ENCODE results near the gene WDR31.
A peak's percentile ranks its signal among the peaks of the same experiment; 100 is the strongest.
"Not testable (repeated sequence)": the region's sequence is repeated elsewhere in the genome, so short reads cannot be mapped to it uniquely, and the experiment has no call there.

The WDR31 gene

DNA sequence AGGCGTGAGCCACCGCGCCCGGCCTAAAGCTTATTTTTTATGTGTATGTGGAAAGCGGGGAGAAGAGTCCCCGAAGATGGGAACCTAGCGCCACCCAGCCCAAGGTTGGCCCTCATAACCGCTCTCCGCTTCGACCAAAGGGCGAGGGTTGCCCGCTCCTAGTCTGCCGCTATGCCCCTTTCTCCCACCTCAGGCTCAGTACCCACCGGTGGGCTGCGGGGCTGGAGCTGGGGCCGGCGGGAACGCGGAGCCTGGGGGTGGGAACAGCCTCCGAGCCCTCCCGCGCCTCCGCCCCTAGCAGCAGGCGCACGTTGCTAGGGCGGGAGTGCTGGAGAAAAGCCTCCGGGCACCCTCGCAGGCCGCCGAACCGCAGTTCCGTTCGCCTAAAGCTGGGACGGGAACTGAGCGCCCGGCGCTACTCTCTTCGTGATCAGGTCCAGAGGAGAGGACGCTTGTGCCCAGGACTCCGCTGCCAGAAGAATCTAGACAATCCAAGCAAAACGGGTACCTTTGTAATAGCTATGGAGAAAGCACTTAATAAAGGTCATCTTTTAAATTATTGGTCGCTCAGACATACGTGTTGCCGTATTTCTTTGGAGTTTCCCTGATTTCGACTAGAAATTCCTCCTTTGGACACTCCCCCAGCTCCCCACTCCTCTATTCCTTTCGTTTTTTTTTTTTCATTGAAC is at the start of gene WDR31:
Gene WDR31, minus strand, starts transcription at position 265 of the 689 bp plus-strand sequence. CDS start 8,253 bp downstream, outside the sequence.
- DNase-seq: peak; percentile 96

DNA sequence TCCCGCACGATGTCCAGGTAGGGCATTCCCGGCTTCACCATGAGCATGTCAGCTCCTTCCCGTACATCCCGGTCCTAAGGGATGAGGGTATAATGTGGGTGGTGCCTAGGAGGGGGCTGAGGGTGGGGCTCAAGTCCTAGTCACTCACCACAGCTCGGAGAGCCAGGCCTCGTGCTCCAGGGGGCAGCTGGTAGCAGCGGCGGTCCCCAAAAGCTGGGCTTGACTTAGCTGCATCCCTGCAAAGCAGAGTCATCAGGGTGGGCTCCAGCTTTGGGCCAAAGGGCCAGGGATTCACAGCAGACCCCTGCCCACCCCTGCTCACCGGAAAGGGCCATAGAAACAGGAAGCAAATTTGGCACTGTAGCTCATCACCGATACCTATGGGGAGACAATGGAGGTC is 49.4 kb upstream of the WDR31 start:
- DNase-seq: no peak

DNA sequence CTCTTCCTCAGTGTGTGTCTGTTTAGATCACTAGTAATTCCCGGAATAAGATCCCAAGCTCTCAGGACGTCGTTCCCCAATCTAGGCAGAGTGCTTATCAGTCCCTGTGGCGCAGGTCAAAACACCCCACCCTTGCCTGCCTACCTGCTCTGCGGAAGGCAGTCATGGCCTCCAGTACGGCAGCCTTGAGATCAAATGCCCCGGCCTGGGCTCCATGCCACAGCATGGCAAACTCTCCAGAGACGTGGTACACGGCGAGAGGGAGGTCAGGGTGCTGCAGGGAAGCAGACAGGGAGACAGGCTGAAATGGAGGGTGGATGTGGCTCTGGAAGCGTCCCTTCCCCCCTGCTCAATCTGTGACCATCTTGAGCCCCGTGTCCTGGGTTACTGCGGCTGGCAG is 48.8 kb upstream of the WDR31 start:
- DNase-seq: no peak

DNA sequence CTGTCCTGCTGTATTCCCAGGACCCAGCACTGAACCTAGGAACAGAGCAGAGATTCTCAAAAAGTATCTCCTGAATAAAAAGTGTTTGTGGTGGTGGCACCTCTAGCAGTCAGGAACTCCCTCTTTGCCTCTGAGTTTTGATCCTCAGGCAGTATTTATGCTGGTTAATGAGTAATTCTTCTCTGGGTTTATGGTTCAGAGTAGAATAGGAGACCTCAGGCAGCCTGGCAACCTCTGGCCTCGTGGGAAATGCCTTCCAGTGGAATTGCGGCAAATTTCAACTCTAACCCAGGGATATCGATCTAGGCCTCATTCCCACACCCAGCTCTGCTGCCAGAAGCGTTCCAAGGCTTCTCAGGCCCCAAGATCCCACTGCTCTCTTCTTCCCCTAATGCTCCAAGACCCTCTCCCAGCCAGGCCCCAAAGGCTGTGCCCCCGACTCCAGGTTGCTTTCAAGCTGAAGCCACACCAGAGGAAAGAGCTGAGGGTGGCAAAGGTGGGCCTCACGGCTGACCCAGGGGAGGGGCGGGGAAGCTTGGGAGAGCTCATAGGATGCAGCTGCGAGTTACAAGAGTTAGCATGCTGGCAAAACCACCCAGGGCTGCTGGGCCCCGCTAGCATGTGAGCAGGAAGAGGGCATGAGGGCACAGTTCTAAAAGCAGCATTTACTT is 47.6 kb upstream of the WDR31 start:
- DNase-seq: no peak

DNA sequence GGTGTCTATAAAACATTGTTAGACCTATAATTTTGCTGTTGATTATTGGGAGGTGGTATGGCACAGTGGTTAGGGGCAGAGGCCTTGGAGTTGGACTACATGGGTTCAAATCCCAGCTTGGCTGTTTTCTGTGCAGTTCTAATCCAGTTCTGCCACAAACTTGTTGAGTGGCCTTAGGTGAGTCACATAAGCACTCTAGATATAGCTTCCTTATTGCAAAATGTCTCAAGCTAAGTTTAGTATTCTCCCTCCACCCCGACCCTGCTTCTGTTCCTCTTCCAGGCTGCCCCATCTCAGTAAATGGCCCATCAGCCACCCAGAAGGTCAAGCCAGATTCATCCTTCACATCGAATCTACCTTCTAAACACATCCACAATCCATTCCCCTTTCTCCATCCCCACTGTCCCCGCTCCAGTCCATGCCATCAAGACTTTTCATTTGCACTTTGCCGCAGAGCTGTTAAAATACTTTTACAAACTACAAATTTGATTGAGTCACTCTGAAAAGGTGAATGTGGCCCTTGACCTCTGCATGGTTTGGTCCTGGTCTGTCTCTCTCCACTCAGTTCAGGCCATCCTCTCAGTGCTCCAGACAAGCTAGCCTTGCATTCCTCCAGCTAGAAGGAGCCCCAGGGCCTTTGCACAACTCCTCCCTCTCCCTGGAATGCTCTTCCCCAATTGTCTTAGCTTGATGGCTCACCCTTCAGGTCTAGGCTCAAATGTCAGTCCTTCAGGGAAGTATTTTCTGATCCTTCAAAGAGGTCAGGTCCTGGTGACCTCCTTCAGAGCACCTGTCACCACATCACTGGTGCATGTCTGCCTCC is 46.7 kb upstream of the WDR31 start:
- no peak for DNase-seq

DNA sequence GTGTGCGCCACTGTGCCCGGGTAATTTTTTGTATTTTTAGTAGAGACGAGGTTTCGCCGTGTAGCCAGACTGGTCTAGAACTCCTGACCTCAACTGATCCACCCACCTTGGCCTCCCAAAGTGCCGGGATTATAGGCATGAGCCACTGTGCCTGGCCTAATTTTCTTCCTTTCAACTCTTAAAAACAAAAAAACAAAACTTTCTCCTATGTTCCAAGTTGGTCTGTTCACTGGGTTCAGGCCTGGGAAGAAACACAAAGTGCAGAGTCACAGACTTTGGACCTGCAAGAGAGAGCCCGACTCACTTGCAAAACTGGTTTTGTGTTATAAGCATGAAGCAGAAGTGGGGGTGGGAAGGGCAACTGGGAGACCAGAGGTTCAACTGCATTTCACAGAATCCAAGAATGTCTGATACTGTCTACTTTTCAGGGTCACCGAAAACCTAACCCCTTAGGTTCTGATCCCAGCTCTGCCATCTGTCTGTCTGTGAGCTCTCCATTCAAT is 41.9 kb upstream of the WDR31 start:
- no peak for DNase-seq

DNA sequence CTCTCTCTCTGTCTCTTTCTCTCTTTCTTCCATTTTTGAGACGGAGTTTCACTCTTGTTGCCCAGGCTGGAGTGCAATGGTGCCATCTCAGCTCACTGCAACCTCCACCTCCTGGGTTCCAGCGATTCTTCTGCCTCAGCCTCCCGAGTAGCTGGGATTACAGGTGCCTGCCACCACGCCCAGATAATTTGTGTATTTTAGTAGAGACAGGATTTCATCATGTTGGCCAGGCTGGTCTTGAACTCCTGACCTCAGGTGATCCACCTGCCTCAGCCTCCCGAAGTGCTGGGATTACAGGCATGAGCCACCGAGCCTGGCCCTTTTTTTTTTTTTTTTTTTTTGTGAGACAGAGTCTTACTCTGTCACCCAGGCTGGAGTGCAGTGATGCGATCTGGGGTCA is 41.4 kb upstream of the WDR31 start:
- not testable (repeated sequence) for DNase-seq

DNA sequence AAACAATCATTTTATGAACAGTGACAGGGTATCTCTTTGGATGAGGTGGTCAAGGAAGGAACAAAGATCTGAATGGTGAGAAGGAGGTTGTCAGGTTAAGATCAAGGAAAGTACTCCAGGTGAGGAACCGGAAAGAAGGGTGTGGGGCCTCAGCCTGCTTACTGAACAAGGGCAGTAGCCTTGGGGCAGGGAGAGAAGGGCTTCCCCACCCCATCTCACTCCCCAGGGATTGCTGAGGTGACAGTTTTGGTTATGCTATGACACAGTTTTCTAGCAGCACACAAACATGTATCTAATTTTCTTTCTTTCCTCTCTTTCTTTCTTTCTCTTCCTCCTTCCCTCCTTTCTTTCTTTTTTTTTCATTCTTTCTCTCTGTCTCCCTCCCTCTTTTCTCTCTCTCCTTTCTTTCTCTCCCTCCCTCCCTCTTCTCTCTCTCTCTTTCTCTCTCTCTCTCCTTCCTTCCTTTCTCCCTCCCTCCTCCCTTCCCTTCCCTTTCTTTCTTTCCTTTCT is 40.8 kb upstream of the WDR31 start:
- peak; percentile 64 for DNase-seq

DNA sequence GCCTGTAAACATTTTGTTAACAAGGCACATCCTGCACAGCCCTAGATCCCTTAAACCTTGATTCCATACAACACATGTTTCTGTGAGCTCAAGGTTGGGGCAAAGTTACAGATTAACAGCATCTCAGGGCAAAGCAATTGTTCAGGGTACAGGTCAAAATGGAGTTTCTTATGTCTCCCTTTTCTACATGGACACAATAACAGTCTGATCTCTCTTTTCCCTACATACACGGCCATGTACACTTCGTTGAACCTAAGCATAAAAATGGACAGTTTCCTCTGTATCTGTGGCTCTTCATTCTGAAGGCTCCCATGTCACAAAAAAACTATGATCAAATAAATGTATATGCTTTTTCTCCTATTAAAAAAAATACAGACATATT is 39.7 kb upstream of the WDR31 start:
- not testable (repeated sequence) for DNase-seq

DNA sequence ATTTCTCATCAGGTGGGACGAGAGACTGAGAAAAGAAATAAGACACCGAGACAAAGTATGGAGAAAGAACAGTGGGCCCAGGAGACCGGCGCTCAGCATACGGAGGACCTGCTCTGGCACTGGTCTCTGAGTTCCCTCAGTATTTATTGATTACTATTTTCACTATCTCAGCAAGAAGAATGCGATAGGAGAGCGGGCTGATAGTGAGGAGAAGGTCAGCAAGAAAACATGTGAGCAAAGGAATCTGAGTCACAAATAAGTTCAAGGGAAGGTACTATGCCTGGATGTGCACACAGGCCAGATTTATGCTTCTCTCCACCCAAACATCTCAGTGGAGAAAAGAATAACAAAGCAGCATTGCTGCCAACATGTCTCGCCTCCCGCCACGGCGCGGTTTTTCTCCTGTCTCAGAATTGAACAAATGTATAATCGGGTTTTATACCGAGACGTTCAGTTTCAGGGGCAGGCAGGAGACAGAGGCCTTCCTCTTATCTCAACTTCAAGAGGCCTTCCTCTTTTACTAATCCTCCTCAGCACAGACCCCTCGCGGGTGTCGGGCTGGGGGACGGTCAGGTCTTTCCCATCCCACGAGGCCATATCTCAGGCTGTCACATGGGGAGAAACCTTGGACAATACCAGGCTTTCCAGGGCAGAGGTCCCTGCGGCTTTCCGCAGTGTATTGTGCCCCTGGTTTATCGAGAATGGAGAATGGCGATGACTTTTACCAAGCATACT is 39.2 kb upstream of the WDR31 start:
- DNase-seq: not testable (repeated sequence)

DNA sequence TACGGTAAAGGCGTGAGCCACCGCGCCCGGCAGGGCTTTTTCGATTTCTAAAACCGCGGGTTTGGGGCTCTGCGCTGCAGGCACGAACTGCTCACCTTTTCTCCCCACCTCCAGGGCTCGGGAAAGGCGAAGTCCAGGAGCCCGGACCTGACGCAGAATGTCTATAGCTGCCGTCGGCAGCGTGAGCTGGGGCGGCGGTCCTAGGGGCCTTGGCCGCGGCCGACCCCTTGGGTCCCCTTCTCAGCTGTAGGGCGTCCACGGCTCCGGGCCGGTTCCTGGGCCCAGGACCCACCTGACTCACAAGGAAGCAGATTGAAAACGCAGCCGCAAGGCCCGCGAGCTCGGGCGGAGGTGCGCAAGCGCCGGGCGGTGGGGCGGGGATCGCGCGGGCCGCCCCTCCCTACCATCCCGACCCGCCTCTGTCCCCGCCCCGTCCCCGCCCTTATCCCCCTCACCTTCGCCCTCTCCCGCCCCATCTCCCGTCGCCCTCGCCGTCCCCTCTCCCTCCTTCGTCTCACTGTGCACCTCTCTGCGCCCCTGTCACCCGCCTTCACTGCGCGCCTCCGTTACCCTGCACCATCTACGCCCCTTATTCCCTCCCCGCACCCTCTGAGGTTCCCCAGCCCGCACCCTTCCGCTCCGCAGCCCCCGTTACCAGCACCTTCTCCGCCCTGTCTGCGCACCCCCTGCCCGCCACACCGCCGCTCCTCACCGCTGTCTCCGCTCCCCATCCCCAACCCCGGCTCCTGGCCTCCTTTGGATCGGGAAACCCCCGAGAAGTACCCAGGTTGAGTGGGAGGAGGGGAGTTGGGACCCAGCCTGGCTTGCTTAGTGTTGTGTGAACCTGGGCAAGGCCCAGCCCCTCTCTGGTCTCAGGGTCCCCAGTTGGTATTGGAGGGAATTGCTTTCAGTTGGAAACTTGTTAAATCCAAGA is 36.8 kb upstream of the WDR31 start, which contains the start of gene HDHD3:
Gene HDHD3, minus strand, starts transcription at position 353 of the 934 bp plus-strand sequence. CDS start 2,632 bp downstream, outside the sequence.
- peak; percentile 93 for DNase-seq

DNA sequence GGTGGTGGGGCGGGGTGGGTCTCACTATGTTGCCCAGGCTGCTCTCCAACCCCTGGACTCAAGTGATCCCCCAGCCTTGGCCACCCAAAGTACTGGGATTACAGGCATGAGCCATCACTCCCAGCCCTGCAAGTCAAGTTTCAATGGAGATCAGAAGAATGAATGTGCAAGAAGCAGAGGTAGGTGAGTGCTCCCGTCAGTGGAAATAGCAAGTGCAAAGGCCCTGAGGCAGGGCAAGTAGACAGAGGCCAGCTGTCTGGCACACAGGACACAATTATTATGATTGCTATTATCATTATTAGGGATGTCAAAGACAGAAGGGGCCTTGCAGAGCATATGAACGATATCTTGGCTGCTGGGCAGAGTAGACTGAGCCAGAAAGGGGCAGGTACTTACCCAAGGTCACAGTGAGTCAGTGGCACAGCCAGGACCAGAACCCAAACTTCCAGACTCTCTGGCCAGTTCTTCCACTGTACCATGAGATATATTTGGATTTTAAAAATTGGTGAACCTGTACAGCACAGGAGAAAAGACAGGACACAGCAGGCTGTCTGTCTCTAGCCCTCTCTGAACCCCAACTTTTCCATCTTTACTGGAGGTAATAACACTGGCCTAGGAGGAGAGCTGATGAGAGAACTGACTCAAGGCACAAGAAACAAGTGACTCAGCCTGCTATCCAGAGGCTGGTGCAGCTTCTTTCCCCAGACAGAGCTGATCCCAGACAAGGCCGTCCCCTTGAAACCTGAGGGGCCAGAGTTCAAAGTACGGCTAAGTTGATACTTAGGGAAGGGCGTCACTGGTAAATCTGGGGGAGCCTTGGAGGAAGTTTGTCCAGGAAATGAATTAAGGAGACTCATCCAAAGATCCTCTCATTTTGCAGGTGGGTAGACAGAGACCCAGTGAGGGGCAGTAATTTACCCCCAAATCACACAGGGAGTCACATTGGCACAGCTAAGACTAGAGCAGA is 35.3 kb upstream of the WDR31 start:
- DNase-seq: no peak

DNA sequence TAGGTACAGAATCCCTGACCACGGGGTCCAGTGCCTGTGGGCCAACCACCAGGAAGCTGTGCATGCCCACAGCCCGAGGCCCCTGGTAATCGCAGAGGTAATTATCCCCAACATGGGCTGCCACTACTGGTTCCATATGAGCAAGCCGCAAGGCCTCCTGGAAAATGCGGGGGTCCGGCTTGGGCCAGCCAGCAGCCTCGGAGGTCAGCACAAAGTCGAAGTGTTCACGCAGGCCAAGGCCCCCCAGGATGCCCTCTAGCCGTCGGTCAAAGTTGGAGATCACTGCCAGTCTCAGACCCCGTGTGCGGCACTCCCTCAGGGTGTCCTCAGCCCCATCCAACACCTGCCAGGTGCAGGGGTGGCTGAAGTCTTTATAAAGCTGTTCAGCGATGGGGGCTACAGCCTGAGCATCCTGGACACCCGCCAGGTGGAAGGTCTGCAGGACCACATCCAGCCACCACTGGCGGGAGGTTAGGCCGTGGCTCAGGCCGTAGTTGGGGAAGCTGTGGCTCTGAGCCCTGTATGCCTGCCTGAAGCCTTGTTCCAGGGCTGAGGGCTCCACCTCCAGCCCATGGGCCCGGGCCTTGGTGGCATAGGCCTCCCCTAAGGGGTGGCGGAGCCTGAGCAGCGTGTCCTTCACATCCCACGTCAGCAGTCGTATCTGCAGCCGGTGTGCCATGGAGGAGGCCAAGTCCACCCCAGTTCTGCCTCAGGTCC is 33.8 kb upstream of the WDR31 start:
- DNase-seq: no peak

DNA sequence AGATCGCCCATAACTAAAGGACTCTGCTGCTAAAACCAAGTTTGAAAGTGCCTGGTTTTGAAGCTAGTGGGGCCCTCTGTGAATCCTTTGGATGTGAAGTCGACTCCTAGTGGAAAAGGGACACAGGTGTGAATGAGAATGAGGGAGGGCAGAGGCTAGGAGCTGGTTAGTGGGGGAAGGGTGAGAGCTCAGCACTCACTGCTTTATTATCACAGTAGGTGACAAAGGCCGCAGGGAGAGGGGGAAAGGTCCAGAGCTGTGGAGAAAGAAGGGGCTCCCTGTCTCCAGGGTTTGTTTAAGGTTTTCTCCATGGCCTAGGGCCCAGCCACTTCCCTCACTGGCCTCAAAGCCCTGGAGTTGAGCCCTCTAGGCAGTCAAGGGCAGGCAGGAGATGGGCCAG is 33.2 kb upstream of the WDR31 start:
- DNase-seq: peak; percentile 13

DNA sequence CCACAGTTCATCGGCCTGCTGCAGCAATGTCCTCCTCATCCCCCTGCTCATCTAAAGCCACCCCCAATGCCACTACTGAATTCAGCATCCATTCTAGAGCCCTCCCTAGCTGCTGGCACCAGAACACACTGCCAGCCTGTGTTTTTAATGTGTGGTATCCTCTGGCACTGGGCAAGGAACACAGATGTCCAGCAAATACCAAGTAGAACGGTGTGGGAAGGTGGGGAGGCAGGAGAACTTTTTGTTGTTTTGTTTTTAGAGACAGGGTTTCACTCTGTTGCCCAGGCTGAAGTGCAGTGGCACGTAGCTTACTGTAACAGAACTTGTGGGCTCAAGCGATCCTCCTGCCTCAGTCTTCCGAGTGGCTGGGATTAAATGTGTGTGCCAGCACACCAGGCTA is 32.0 kb upstream of the WDR31 start:
- DNase-seq: no peak

DNA sequence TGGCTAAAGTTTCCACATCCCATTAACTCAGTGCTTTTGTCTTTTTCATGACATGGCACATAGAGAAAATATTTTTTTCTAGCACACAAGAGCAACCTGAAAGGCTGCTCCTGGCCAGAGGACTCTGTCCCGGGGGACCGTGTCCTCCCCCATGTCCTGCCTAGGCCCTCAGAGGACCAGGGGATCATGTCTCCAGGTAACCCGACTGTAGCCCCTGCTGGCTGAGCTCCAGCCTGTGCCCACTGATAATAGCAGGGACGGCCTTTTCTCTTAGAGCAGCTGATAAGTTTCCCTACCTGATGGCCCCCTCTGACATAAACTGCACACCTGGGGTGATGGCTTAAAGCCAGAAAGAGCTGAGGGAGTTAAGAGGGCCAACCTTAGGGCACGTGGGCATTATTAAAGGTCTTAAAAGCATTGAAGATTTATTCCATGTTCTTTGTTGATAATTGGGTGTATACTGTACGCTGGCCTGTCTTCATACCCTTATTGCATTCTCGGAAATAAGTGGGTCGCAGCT is 30.8 kb upstream of the WDR31 start:
- DNase-seq: peak; percentile 35

DNA sequence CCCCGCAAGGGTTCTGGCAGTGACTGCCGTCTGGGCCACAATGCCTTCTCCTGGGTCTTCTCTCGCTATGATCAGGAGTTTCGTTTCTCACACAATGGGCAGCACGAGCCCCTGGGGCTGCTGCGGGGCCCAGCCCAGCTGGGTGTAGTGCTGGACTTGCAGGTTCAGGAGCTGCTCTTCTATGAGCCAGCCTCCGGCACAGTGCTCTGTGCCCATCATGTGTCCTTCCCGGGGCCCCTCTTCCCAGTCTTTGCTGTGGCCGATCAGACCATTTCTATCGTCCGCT is 29.7 kb upstream of the WDR31 start:
- DNase-seq: no peak

DNA sequence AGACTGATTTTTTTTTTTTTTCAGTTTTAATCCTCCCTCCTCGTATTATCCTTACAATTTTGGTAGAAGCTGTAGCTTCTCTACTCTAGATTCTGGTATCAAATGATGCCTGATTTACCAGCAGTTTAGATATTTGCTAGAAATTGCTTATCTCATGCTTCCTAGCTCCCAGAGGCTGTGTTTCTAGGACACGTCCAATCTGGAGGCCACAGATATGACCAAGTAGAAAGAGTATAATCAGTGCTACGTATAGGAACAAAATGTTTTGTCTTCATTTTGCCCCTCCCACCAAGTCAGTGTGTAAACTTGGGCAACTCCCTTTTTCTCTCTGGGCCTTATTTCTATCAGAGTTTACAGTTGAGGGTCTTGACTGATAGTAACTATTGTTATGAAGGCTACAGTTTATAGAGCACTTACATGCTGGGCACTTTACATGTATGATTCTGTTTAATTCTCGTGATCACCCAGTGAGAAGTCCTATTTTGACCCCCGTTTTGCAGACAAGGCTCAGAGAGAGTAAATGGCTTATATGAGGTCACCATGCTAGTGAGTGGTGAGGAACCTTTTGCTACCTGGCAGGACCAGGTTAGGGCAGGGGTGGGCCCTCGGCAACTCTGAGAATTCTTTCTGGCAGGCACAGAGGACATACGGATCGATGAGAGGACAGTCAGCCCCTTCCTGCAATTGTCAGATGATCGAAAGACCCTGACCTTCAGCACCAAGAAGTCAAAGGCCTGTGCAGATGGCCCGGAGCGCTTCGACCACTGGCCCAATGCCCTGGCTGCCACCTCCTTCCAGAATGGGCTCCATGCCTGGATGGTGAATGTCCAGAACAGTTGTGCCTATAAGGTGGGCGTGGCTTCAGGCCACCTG is 29.1 kb upstream of the WDR31 start:
- no peak for DNase-seq
